ELR (cell line): ENCODE data around the gene CAMSAP1.

Experiments used
- DNase-seq: peaks from one replicate; pipeline ENCODE4 v3.0.0-alpha.2; 2015; ENCODE audit warnings: low read depth

Gene CAMSAP1

GRCh38 chr9:135840539-135840938 lies 66.8 kb downstream of the CAMSAP1 start:
- no peak for DNase-seq

DNA sequence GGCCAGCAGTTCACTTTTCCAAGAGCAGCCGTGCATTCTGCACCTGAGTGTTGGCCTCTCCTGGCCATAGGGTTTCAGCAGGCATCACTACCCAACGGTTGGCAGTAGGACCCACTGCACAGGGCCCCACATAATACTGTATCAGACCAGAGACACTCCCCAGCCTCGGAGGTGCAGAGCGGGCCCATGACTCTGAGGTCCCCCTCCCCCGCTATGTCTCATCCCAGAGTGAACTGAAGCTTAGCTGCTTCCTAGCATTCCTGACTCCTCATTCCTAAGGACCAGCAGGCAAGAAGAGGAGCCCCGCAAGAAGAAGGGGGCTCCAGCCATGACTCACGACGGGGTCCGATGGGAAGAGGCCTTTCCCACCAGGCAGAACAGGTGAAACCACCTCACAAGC lies 67.2 kb downstream of the CAMSAP1 start:
- DNase-seq, result no peak

DNA sequence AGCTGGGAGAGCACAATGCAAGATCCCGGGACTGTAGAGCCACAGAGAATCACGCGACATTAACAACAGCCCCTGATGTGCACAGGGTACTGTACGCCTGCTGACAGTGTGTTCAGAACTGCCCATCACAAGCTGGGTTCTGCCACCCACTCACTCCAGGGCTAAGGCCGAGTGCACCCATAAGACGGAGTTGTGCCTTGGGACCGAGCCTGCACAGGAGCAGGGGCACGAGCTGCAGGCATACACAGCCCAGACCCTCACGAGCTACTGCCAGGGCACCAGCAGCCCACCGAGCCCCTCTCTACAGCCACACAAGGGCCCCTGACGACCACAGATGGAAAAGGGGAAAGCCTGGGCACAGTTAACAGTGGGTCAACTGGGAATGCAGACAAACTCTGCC lies 67.8 kb downstream of the CAMSAP1 start:
- no peak for DNase-seq

DNA sequence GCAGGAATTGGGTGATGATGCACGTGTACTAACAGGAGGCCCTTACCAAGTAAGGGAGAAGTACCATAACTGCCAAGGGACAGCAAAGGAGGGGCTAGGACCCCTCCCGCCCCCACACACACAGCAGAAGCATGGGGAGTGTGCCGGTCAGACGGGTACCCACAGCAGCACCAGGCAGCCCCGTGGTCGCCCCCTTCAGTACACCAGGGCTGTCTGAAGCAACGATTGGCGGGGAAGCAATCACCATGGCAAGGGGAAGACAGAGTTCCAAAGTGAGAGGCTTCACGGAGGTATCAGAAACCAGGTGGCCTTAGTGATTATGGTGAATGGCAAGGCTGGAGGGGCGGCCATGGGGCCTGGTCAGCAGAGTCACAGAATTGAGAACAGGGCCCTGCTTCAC lies 72.2 kb downstream of the CAMSAP1 start:
- no peak for DNase-seq

DNA sequence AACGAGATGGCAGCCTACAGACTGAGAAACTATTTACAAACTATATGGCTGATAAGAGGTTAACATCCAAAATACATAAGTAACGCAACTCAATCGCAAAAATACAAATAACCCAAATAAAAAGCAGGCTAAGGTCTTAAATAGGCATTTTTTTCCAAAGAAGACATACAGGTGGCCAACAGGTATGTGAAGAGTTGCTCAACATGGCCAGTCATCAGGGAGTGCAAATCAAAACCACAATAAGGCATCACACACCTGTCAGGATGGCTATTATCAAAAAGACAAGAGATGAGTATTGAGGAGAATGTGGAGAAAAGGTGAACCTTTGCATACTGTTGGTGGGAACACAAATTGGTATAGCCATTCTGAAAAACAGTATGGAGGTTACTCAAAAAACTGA lies 73.5 kb downstream of the CAMSAP1 start:
- DNase-seq, result no peak

DNA sequence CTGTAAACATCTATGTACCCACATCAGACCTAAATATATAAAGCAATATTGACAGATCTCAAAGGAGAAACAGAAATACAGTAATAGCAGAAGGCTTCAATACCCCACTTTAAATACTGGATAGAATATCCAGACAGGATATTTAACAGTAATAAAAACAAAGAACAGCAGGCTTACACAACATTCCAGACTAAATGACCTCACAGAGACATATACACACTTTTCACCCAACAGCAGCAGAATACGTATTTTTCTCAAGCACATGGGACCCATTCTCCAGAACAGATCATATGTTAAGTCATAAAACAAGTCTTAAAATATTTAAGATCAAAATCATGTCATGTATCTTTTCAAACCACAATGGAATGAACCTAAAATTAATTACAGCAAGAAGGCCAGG lies 76.8 kb downstream of the CAMSAP1 start:
- DNase-seq, result no peak

DNA sequence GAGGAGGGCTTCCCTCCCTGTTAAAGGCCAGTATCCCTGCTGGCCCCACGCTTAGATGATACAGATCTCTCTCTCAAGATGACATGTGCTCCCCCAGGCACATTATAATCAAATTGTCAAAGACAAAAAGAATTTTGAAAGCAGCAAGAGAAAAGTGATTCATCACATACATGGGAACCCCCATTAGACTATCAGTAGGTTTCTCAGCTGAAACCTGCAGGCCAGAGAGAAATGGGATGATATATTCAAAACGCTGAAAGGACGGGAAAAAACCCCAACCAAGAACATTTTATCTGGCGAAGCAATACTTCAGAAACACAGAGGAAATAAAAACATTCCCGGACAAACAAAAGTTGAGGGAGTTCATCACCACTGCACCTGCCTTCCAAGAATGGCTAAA lies 78.7 kb downstream of the CAMSAP1 start:
- no peak for DNase-seq

- DNase-seq, result no peak
Observed at GRCh38 chr9:135827866-135828580, 79.3 kb downstream of the CAMSAP1 start.

- no peak for DNase-seq
Observed at GRCh38 chr9:135827301-135827700, 80.0 kb downstream of the CAMSAP1 start.

DNA sequence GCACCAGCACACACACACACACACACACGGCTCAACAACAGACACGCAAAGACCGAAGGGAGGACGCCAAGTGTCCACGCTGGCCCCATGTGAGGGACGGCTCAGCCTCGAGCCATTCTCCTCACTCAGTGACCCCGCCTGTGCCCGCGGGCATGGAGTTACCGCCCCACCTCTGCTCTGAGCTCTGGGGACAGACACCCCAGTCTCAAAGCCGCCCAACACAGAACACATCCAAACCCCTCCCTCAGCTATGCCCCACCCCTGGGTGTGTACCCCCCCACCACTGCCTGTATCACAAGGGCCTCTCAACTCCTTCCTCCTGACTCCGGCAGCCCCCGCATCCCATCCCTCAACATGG lies 81.2 kb downstream of the CAMSAP1 start:
- no peak for DNase-seq

DNA sequence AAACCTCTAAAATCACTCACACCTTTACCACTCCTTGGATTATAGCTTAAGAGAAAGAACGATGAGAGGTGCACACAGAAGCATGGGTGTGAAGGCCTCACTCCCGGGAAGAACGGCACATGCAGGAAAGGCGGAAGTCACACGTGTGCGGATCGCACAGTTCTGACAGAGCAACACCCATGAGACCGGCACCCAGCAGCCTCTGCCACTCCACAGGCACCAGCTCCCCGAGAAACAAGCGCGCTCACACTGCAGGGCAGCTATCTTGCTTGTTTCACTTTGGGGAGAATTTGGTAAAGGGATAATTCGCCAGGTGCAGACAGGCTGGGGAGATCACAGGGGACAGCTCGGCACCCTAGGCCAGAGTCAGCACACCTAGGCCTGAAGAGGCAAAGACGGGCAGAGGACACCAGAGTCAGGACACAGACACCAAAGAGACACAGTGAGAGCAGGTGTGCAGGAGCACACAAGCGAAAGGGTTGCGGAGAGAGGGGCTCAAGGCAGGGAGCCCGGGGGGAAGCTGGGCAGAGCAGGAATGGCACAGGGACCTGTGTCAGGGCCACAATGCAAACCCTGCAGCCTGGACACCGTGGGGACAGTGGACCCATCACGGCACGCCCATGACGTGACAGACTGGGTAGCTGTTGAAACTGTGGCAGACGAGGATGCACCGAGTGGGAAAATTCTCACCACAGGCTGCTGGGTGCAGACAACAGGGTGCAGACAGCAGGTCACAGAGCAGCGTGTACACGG lies 81.7 kb downstream of the CAMSAP1 start:
- DNase-seq, result no peak

GRCh38 chr9:135823036-135823435 lies 84.3 kb downstream of the CAMSAP1 start:
- DNase-seq, result no peak

DNA sequence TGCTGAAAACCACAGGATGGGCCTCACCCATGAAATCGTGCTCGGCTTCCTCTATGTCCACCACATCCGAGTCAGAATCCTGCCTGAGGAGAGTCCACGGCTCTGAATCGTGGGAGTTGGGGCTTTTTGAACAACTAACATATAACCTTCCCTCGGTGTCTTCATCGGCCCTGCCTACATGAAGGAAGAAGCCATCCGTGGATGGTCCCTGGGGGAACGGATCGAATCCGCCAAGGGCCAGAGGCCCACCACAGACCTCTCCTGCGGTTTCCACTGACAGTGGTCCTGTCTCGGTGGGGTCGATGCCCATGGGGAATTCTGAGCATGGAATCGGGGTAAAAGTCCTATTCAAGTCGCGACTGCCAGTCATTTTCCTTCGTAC lies 85.0 kb downstream of the CAMSAP1 start:
- DNase-seq, result no peak

GRCh38 chr9:135821733-135822373 lies 85.5 kb downstream of the CAMSAP1 start:
- DNase-seq, result no peak

GRCh38 chr9:135821116-135821515 lies 86.2 kb downstream of the CAMSAP1 start:
- no peak for DNase-seq

GRCh38 chr9:135820661-135821060 lies 86.7 kb downstream of the CAMSAP1 start:
- no peak for DNase-seq

DNA sequence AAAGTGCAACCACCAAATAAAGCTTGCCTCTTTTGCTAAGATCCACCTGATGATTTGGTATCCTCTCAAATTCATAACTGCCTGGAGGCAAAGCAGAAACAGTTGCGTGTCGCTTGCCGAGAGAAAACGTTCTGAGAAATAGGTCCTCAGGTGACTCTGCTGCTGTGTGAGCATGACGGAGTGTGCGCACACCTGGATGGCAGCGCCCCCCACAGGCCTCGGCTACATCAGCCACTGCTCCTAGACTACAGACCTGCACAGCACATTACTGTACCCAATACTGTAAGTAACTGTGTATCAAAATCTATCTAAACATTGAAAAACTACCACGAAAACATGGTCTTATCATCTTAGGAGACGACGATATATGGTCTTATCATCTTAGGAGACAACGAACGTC lies 87.4 kb downstream of the CAMSAP1 start:
- no peak for DNase-seq

GRCh38 chr9:135818718-135819475 lies 88.4 kb downstream of the CAMSAP1 start:
- DNase-seq, result no peak

GRCh38 chr9:135817951-135818717 lies 89.2 kb downstream of the CAMSAP1 start:
- DNase-seq, result no peak

GRCh38 chr9:135816651-135816970 lies 90.7 kb downstream of the CAMSAP1 start:
- DNase-seq, result no peak

DNA sequence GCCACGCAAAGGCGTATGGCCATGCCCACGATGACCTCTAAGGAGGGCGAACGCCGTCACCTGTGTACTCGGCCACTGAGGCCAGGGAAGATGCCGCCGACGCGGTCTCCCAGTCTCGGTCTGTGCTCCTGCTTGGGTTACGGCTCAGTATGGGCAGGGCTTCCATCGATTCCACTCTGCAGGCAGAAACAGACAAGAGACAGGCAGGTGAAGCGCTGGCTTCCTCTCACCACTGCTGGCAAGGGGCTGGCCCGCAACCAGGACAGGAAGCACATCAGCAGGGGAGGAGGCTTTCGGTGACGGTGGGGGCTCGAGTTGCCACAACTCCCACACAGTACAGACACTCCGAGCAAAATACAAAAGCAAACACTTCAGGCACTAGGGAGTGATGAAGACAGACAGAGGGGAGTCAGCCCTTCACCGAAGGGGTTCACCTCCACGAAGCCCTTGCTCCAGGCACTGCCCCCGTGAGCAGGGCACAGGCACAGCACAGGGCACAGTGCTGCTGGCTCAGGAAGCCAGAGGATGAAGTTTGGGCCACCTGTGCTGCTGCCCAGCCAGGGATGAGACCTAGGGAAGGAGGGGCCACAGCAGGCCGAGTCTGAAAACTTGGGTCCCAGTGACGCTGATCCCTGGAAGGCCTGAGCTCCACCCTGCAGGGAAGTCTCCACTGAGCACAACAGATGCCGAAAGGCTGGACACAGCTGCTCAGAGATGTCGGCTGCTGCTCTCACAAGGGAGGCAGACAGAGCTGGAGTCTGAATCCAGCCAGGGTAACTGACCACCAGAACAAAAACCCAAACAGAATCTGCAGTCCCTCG lies 91.3 kb downstream of the CAMSAP1 start:
- DNase-seq, result no peak
